ENCODE data around the gene GSTK1.

The GSTK1 gene

GRCh38 chr7:143305423-143306070 is 42.3 kb downstream of the GSTK1 start:
- no peak overlapping the region for H3K27ac ChIP-seq
- no peak for DNase-seq (ENCODE audit: low spot score)
- POLR2A ChIA-PET (ENCODE audit: low non-redundant PET) = no interaction called here
- peak; percentile 80 for TF ChIP-seq CTCF (conservative IDR thresholded peaks at IDR 0.05; ENCODE audit: low read depth)
- CTCF ChIA-PET = interaction anchor here (0.6 to 0.9 kb wide), 2 partner anchors 13 to 65 kb away, joined by 3 to 4 read pairs; no protein-coding TSS in a partner anchor

GRCh38 chr7:143308632-143309031 is 45.4 kb downstream of the GSTK1 start:
- CTCF ChIA-PET = interaction anchor here (0.6 kb wide), 1 partner anchor 10 kb away, joined by 3 read pairs; no protein-coding TSS in a partner anchor
- TF ChIP-seq CTCF (conservative IDR thresholded peaks at IDR 0.05; ENCODE audit: low read depth) = no peak
- POLR2A ChIA-PET (ENCODE audit: low non-redundant PET) = no interaction called here

GRCh38 chr7:143314127-143314526 is 50.9 kb downstream of the GSTK1 start:
- H3K27ac ChIP-seq = no peak overlapping the region
- no peak for TF ChIP-seq CTCF (conservative IDR thresholded peaks at IDR 0.05; ENCODE audit: low read depth)
- POLR2A ChIA-PET (ENCODE audit: low non-redundant PET) = no interaction called here
- CTCF ChIA-PET = no interaction called here
- DNase-seq (ENCODE audit: low spot score) = no peak

More at GRCh38 chr7:143308632-143309031, 45.4 kb downstream of the GSTK1 start:
- no peak for DNase-seq (ENCODE audit: low spot score)
- no peak overlapping the region for H3K27ac ChIP-seq

GRCh38 chr7:143315776-143316175 is 52.5 kb downstream of the GSTK1 start, which contains the start of gene CLCN1:
CLCN1 (plus strand) TSS chr7:143316111; CDS start chr7:143316213, 102 bp downstream.
- CTCF ChIA-PET = interaction anchor here (0.6 kb wide), 2 partner anchors 56 to 1863 kb away, joined by 4 read pairs; no protein-coding TSS in a partner anchor
- no peak within 1 kb of the TSS for H3K27ac ChIP-seq
- POLR2A ChIA-PET (ENCODE audit: low non-redundant PET) = no interaction called here
- DNase-seq (ENCODE audit: low spot score) = no peak
- no peak for TF ChIP-seq CTCF (conservative IDR thresholded peaks at IDR 0.05; ENCODE audit: low read depth)

GRCh38 chr7:143316492-143316891 is 53.3 kb downstream of the GSTK1 start:
- CTCF ChIA-PET = interaction anchor here (1.1 kb wide), 1 partner anchor 63 kb away, joined by 3 read pairs; no protein-coding TSS in a partner anchor
- TF ChIP-seq CTCF (conservative IDR thresholded peaks at IDR 0.05; ENCODE audit: low read depth) = no peak
- POLR2A ChIA-PET (ENCODE audit: low non-redundant PET) = no interaction called here
- no peak for DNase-seq (ENCODE audit: low spot score)
- no peak overlapping the region for H3K27ac ChIP-seq

GRCh38 chr7:143318661-143319060 is 55.4 kb downstream of the GSTK1 start:
- CTCF ChIA-PET = interaction anchor here (0.5 to 1.0 kb wide), 4 partner anchors 10 to 784 kb away, joined by 3 read pairs; no protein-coding TSS in a partner anchor
- TF ChIP-seq CTCF (conservative IDR thresholded peaks at IDR 0.05; ENCODE audit: low read depth) = peak; percentile 66

More at GRCh38 chr7:143318661-143319060, 55.4 kb downstream of the GSTK1 start:
- H3K27ac ChIP-seq = peak overlapping the region; percentile 82
- POLR2A ChIA-PET (ENCODE audit: low non-redundant PET) = interaction anchor here (0.6 kb wide), 1 partner anchor 62 kb away, joined by 5 read pairs; no protein-coding TSS in a partner anchor
- DNase-seq (ENCODE audit: low spot score) = peak; percentile 74

Data from RWPE1 (cell line).